Suppressor macrophage treated with lipopolysaccharide for 1 hour (primary cell): ENCODE results near the gene PSD4.
A peak's percentile ranks its signal among the peaks of the same experiment; 100 is the strongest.

Experiments used
- DNase-seq, 3 donors: peaks; one replicate each; pipeline ENCODE4 v3.0.0-alpha.2; 2020 to 2022

PSD4 gene

DNA sequence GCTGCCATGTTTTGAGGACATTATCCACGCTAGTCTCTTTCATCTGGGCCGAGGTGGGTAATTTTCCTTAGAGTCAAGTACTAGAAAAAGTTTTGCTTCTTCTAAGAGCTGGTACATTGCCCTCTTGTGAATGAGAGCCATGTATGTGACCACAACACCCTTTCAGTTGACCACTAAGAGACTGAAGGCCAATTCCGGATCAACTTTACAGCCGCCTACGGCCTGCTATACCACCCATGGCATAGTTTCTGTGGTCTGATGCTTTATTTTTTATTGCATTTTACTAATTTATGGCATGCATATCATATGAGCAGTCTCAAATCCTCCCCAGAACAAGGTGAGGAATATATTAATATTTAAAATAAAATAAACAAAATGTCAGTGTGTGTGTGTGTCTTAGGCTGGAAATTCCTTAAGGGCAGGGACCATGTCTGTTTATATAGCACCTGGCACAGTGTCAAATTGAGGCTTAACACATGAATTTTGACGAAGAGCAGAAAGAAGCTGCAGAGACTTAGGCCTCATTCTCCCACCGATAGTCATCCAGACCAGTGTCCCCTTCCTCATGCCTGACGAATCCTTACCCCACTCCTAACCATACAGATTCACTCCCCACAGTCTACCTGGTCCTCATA is 35.4 kb downstream of the PSD4 start:
- DNase-seq: no peak

DNA sequence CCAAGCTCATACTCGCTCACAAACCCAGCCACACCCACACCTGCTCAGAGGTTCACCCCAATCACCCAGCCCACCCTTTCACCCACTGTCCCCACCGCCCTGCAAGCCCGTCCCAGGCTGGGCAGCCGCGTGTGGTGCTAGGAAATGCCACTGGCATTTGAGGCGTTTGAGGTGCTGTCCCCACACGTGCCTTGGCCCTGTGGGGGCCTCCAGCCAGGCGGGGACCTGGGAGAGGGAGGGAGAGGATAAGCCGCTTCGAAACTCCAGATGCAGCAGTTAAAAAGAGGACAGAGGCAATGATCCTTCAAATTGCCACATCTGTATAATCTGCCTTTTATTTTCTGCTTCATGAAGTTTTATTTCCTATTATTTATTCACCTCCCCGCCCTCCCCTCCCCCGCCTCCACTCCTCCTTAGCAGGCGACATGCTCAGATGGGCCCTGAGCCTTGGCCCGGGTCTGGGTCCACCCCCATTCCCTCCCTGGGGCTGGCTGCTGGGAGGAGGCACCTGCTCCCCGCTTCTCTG is 35.9 kb downstream of the PSD4 start:
- no peak for DNase-seq

DNA sequence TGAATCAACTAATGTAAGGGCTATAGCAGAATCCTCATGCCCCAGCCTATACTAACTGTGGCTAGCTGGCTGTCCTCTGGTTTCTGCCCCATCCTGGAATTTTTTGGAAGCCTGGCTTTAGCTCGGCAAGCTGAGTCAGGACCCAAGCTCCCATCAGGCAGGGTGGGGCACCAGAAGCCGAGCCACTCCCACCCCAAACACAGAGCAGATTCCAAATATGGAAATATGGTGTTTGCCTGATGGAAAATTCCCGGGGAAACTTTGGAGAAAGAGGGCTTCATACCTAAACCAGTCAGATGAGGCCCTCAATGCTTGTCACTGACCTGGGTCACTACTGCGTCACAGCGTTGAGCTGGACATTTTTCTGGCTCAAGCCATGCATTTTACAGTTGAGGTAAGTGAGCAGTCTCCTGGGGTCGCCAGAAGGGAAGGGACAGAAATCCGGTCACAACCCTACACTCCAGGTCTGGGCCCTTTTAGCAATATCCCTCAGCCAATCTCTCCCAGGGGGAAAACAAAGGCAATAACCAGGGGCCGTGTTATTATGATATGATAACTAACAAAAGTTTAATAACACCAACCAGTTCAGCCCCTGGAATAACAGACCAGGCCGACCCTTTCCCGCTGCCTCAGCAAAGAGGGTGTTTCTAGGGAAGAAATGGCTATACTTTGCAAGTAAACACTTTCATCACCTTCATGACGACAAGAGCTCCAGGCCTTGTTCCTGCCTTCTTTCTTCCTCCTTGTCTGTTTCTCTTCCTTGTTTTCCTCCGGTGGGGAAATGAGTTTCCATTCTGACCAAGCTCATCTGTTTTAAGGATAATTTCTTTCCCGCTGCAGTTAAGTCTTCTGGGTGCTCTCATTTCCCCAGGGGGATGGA is 37.7 kb downstream of the PSD4 start:
- peak; percentile 66 to 74 (median 73) for DNase-seq

DNA sequence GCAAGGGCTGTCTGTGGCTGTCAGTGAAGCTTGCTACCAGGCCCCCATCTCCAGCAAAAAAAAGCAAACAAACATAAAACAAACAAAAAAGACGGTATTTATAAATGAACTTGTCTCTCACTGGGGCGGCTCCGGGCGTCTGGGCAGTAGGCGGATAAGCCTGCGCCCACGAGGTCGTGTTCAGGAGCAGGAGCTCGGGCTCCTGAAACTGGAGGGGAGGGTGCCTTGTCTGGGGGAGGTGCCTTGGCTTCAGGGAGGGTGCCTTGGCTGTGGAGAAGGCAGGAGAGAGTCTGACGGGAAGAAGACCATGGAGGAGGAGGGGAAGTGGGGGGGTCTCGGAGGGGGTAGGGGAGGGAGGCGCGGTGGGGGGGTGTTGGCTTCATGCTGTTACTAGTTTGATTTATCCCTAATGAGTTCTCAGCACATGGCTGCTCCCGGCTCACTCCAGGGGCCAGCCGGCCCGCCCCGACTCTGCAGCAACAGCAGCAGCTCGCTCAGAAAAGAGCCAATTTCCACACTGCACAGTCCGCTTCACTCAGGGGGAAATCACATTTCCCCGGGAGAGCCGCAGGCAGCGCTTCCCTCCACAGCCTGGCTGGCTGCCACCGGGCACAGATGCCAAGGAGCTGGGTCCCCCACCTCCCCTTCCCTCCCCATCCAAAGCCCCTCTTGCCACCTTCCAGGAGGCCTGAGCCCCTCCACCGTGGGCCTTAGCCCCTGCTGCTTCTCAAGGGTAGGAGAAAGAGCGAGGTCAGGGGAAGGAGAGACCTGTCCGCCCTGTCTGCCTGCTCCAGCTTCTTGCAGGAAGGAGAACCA is 38.7 kb downstream of the PSD4 start:
- peak; percentile 50 to 67 (median 51) for DNase-seq

DNA sequence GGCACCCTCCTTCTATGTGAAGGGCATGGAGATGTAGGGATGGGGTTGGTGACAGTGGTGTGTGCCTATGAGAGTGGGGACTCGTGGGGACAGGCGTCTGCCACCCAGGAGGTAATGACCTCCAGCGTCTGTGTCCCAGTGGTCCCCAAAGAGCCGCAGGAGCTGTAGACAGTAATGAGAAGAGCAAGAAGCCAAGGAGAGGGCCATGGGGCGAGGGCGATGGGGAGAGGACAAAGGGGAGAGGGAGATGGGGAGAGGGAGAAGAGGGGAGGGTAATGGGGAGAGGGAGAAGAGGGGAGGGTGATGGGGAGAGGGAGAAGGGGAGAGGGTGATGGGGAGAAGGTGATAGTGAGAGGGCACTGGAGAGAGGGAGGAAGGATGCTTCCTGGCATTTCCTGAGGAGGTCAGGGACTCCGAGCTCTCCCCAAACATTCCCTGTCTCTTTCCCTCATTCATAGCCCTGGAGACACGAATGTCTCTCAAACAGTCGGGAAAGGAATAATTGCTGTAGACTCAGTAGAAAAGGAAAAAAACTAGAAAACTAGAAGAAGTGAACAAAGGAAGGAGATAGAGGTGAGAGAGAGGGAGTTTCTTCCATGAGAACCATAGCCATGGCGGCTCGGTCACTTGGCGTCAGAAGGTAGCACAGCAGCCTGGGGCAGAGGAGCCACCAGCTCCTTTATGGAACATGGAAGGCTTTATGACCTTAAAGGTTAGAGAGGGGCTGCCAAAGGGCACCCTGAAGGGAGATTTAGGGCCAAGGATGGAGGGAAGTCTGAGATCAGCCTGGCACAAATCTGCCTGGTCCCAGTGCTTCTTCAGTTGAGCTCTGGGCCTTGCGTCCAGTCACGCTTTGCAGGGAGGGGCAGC is 39.5 kb downstream of the PSD4 start:
- no peak for DNase-seq

DNA sequence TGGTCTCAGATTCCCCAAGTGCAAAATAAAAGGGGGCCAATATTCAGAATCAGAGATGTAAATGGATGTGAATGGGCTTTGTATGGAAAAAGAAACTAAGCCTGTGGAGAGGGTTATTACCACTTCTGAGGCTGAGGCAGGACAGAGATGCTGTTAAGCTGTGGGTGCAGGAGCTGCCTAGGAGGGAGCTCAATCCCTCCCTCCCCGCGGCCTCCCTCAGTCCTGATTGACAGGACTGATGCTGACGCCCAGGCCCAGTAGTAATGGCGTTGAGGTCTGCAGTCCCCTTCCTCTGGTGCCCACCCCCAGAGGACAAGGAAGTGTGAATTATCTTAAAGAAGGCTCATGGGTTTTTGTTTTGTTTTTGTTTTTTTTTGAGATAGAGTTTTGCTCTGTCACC is 40.4 kb downstream of the PSD4 start:
- DNase-seq: no peak

DNA sequence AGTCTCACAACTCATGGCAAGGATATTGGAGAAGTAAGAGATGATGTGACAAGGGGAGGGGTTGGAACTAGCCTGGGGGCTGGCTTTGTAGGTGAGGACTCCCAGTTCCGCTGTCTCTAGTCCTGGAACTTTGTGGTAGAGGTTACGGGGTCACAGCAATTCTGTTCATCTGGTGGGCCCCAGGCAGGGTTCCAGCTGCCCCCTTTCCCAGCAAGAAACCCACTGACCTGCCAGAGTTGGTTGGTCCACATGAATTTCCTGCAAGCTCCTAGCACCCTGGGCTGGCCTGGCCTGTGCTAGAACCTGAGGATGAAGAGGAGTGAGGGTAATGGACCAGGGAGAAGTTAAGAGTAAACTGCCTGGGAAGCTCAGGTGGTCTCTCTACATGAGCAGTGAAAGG is 41.3 kb downstream of the PSD4 start:
- no peak for DNase-seq

DNA sequence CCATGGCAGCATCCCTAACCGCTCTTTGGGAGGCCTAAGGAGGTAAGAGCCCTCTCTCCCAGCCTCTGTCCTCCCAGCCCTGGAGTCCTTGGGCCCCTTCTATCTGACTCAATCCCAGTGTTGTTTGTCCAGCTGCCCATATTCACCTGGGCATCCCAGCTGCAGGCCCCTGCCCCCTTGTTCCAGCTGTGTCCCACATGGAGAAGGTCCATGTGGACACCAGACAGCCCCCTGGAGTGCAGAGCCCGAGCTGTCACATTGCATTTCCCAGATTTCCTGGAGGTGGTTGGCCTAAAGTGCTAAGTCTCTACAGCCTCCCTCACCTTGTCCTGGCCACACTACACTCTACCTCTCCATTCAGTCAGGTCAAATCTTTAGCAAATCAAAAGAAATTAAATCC is 42.5 kb downstream of the PSD4 start:
- DNase-seq: no peak

DNA sequence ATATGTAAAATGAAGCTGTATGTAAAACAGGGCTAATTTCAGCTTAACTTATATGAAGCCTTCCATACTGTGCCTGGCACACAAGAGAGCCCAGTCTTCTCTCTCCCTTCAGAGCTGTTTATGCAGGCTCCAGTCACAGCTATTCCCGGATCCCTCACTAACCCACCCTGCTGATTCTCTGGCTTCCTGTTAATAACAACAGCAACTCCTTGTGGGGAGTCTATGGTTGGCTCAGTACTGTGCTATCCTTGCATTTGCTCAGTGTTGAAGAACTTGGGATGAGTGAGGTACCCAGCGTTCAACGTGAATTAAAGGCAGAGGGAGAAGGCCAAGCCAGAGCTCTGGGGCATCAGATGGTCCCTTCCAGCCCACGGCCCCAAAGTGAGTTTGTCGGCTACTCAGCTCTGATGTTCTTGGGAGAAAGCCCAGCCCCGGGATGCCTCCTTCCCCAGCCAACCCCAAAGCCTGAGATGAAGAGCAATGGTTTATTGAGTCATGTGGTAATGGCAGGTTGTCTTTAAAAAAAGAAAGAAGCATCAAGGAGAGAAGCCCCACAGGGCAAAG is 43.2 kb downstream of the PSD4 start:
- DNase-seq: no peak

DNA sequence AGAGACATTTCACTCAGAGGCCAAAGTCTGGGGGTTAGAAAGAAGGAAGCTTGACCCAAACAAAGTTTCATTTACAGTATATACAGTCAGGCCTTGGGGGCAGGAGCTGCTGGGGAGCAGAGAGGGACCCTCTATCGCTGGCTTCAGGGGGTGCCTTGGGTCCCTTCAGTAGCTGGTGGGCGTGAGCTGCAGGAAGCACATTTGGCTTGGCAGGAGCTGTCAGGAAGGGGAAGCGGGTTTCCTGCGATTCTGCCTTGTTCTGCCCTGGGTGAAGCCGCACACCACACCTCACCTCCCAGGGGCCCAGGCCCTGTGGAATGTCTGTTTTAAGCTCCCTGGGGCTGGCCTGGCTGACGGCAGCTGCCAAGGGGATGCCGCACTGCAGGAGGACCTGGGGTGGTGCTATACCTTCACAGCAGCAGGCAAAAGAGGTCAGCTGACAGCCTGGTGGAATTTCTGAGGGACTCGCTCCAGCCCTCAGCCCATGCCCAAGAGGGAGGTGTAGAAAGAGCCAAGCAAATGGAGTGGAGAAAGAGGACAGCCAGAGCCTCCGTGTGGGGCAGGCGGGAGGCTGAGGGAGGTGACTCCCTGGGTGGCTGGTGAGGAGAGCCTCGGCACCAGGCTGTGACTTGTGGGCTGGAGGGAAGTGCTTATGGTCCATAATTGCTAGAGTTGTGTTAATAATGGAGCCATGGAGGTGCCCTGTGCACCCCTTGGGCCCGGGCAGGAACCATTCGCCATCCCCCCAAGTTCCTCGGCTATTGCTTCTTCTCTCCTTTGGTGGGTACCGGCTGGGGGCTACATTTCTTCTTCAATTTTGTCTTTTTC is 43.9 kb downstream of the PSD4 start:
- DNase-seq: no peak

DNA sequence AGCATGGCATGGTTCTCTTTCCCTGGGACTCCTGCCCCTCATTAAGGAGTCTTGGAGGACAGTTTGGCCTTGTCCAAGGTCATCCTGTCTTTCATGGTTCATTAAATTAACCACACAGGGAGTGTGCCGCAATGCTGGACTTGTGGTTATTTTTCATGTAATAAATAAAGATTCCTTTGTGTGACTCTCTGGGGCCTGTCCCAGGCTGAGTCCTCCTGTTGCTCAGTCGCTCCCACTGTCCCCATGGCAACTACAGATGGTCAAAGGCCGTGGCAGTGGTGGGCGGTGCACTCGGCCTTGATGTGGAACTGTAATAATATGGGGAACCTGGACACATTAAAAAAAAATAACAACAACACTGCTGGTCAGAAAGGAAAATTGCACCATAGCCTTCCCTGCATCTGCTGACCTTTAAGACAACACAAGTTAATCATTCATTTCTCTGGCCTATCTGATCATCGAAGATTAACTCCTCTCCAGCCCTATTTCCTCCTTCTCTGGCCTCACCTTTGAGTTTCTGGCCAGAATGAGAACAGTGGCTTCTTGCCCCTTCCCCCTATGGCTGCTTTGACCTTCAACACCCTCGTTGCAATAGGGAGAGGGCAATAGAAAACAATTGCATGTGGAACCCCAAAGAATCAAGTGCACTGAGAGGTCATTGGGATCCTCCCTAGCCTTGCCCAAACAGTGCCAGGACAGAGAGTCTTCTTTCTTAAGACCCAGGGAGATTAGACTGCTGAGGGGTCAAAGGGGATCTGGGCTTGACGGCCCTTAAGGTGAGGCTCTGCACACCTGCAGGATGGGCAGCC is 44.7 kb downstream of the PSD4 start:
- DNase-seq: peak; percentile 94 to 98 (median 95)

DNA sequence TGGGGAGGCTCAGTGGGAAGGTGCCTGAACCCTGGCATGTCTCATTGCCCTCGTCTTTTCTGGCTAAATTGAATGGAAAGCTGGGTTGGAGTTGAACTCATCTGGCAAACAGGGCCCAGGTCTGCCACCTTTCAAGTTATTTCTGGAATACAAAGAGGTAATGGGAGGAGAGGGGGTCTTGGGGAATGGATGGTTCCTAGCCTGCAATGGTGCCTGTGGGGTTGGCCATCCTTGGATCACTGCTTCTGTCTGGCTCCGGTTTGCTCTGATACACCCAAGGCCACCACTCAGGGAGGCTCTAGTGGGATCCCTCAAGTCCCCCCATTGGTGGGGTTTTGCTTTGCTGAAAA is 45.3 kb downstream of the PSD4 start:
- DNase-seq: no peak

DNA sequence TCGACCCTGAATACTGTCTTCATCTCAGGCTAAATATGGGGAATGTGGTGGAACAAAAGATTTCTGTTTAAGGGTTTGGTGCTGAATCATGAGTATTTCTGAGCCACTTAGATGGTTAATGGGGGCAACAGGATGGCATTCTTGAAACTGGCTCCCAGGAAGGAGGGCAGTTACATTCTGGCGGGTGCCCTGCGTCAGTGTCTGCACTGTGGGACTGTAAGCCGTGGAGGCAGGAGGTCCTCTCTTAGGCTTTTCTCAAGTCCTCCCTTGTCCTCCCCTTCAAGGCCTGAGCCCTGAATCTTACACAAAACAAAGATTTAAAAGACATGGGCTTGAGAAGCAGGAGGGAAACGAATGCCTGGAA is 45.7 kb downstream of the PSD4 start:
- no peak for DNase-seq

DNA sequence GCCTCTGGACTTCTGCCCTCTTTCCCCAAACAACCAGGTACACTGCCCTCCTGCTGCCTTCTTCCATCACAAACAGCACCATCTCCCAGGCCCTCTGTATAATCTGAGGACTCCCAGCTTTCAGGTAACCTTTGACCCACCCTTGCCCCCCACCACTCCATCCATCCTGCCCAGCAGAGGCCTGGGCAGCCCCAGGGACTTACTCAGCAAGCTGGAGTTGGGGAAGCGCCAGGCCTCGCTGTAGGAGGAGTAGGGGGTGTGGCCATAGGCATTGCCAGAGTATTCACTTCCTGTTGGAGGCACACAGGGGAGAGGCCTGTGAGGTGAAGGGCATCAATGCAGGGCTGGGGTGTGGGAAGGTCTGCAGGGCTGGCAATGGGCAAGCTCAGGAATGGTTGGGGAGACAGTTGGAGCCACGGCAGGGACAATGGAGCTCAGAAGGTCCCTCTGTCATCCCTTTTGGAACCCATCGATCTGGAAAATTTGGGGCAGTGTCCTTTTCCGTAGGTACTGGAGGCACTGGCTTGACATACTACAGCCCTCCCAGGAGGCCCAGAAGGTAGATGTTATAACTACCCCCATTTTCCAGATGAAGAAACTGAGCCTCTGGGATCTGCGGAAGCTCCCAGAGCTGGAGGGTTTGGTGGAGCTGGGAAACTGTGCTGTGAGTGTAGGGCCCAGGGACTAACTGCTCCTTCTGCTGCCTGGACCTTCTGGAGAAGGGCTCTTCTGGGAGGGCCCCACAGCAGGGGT is 46.3 kb downstream of the PSD4 start:
- peak; percentile 84 to 92 (median 91) for DNase-seq

DNA sequence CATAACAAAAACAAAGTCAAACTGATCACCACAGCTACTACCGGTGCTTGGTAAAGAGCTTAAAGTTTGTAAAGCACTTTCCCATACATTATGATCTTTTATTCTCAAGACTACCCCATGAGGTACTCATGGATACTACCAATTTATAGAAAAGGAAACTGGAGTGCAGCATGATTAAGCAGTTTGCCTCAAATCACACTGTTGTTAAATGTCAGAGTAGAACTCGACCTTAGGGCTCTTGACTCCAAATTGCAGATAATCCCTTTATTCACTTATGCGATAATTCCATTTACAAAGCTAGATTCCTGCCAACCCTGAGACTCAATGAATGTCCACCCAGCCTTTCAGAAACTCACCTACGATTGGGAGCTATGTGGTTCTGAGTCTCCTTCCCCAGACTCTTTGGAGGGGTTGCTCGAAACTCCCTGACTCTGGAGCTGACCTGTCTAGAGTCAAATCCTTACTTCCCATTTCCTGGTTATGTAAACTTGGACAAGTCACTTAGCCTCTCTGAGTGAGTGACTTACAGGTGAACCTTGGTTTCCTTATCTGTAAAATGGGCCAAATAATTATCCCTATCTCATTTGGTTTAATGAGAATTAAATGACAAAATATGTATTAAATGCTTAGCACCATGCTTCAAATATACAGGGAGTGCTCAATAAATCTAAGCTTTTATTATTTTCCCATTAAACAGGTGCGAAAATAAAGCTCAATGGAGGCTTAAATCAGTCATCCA is 47.4 kb downstream of the PSD4 start:
- DNase-seq: peak in 2 of 3 donors; percentile 48 to 75

DNA sequence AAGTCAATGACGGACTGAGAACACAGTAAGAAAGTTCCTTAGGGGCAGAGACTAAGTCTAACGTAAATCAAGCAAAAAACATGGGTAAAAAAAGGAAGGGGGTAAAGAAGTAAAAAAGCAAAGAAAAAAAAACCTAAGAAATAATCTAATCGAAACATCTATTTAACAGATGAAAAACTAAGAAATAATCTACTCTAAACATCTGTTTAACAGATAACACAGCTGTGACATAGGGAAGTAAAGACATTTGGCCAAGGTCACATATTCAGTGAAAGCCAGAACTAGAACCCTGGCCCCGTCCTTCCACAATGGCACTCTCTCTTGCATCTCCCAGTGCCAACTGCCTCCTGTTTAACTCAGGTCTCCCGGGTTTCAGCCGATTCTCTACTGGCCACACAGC is 48.1 kb downstream of the PSD4 start:
- DNase-seq: no peak

DNA sequence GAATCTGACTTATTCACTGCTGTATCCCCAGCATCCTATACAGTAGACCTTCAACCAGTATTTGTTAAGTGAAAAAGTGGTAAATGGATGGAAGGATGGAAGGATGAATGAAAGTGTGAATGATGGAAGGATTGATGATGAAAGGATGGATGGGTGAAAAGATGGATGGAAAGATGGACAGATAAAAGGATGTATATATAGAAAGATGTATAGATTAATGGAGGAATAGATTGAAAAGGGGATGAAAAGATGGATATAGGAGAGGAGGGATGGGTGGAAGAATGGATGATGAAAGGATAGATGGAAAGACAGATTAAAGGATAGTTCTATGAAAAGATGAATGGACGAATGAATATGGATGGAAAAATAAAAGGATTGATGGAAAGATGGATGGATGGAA is 50.0 kb downstream of the PSD4 start:
- no peak for DNase-seq

DNA sequence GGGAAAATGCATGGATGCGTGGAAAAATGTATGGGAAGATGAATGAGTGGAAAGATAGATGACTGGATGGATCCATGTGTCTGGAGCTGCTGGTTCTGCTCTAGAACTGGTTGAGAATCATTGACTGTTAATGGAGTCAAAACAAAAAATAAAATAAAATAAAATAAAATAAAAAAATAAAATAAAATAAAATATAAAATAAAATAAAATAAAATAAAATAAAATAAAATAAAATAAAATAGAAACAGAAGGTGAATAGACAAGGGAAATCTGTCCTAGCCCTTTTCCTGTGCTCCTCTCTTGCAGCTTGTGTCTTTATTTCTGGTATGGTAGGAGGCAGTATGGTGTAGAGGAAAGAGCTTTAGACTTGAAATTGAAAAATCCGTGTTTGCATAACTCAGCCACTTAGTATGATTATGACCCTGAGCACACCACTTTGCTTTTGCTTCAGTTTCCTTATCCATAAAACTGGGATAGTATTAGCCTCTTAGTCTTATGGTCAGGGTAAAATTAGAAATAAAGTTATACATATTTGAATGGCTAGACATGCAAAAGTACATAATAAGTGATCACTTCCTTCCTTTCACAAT is 51.0 kb downstream of the PSD4 start:
- peak; percentile 43 to 74 (median 59) for DNase-seq
